GM12891 (cell line): ENCODE measurements around the gene DUS2.

Source experiments
- POLR2A ChIP-seq: IDR thresholded peaks from 2 replicates; pipeline ENCODE4 v1.6.1; 2011; ENCODE audit warnings: low read depth, low read length, control low read depth
- POLR2AphosphoS5 ChIP-seq: IDR thresholded peaks from 2 replicates; pipeline ENCODE4 v1.6.1; 2011; ENCODE audit warnings: low read depth, low read length, control low read depth
- SPI1 ChIP-seq: IDR thresholded peaks from 2 replicates; pipeline ENCODE4 v1.6.1; 2011; ENCODE audit warnings: low read depth, low read length, control low read depth
- TAF1 ChIP-seq: IDR thresholded peaks from 2 replicates; pipeline ENCODE4 v1.6.1; 2011; ENCODE audit warnings: low read depth, low read length, control low read depth

- TF ChIP-seq TAF1 (no peak), POLR2AphosphoS5 (no peak), POLR2A (no peak), SPI1 (no peak)
Observed at GRCh38 chr16:68000450-68000849, 22.6 kb upstream of the DUS2 start.
